K562 (cell line): ENCODE data around the gene PDGFA. TPM values are rescaled to one million over a fixed set of nuclear protein-coding genes. Genes with fewer than 3 reads are reported as not detected.

ENCODE experiments used
- ATAC-seq: fragments of 200-7000 bp; cut with Tn5 transposase; 3 replicates; pipeline ENCODE4 v1.9.1; 2020; ENCODE audit warnings: moderate library complexity
- BruUV-seq: library from RNA; stranded (reverse); fragments of 400-500 nt; replicated peaks from 2 replicates; lab custom pipeline; 2021; lab: Mats Ljungman, UMichigan
- CTCF ChIA-PET: fragments of 300-600 bp; formaldehyde crosslinking; extraction: SDS; loops from one replicate; lab custom pipeline; 2021; ENCODE audit warnings: low intra/inter-chr PET ratio; lab: Yijun Ruan, JAX
- POLR2A ChIA-PET: fragments of 300-600, 350-650 bp; sonication (Branson Sonifier 250); formaldehyde crosslinking; extraction: SDS; loops from one replicate; lab custom pipeline; 2021; ENCODE audit warnings: antibody characterized with exemption, inconsistent platforms; lab: Yijun Ruan, JAX
- DNase-seq, 4 experiments: peaks; one replicate each; pipeline versions ENCODE4 v3.0.0 to v3.0.0-alpha.2; 2011 to 2018; ENCODE audit warnings: low spot score in 3 of 4, mixed read lengths in 3 of 4; ENCODE audit errors: extremely low read depth in 1 of 4
- FAIRE-seq: peaks from 2 replicates; lab custom pipeline; 2011; peaks lifted over from hg19 to GRCh38; lab: Jason Lieb, UNC
- H2AFZ ChIP-seq: 2 replicates; pipeline ENCODE4 v1.6.0; 2011; ENCODE audit warnings: low read depth, low read length, control low read depth, inconsistent platforms
- H3K27ac ChIP-seq: fragments of 200-600 bp; 3 replicates; pipeline ENCODE4 v1.8.0; 2011; ENCODE audit warnings: low read depth, mild to moderate bottlenecking, control low read depth, inconsistent platforms, low read length, moderate library complexity, mixed read lengths; ENCODE audit errors: extremely low read depth
- H3K27me3 ChIP-seq, 2 experiments: fragments of 300-600 bp in 1 of 2; 2 replicates in 1 of 2; 3 replicates in 1 of 2; pipeline versions ENCODE4 v1.6.0 to v1.8.0; 2011; ENCODE audit warnings: inconsistent platforms in 2 of 2, low read length in 2 of 2, mild to moderate bottlenecking in 1 of 2, mixed read lengths in 1 of 2, moderate library complexity in 1 of 2; ENCODE audit not compliant: control insufficient read depth in 2 of 2, insufficient read depth in 2 of 2
- H3K36me3 ChIP-seq: fragments of 300-600 bp; 3 replicates; pipeline ENCODE4 v1.8.0; 2011; ENCODE audit warnings: mild to moderate bottlenecking, low read length, inconsistent platforms; ENCODE audit not compliant: control insufficient read depth, insufficient read depth
- H3K4me1 ChIP-seq, 2 experiments: fragments of 200-600 bp in 1 of 2; replicated peaks in 1 of 2; 2 replicates in 1 of 2; 3 replicates in 1 of 2; pipeline versions ENCODE4 v1.5.1 to v1.8.0; 2011; ENCODE audit warnings: inconsistent platforms in 2 of 2, low read length in 2 of 2, mild to moderate bottlenecking in 1 of 2, mixed read lengths in 1 of 2, moderate library complexity in 1 of 2; ENCODE audit not compliant: control insufficient read depth in 2 of 2, insufficient read depth in 2 of 2
- H3K4me2 ChIP-seq: 2 replicates; pipeline ENCODE4 v1.6.1; 2011; ENCODE audit warnings: low read length, control low read depth, inconsistent platforms, mixed read lengths; ENCODE audit not compliant: insufficient read depth
- H3K4me3 ChIP-seq: fragments of 200-600 bp; sonication (generic), shearing (Covaris generic); 2 replicates; pipeline ENCODE4 v1.5.1; 2016; ENCODE audit warnings: control low read depth, inconsistent platforms
- H3K79me2 ChIP-seq: fragments of 200-600 bp; 3 replicates; pipeline ENCODE4 v1.8.0; 2011; ENCODE audit warnings: low read length, inconsistent platforms; ENCODE audit not compliant: control insufficient read depth, insufficient read depth
- H3K9ac ChIP-seq, 2 experiments: 2 replicates each; pipeline versions ENCODE4 v1.6.0 to v1.6.1; 2011; ENCODE audit warnings: low read depth in 2 of 2, low read length in 2 of 2, control low read depth in 1 of 2, inconsistent platforms in 1 of 2, mild to moderate bottlenecking in 1 of 2, mixed read lengths in 1 of 2; ENCODE audit not compliant: insufficient read depth in 1 of 2
- H3K9me1 ChIP-seq: one replicate; pipeline ENCODE4 v1.6.0; 2011; ENCODE audit warnings: inconsistent platforms, mild to moderate bottlenecking, low read length, moderate library complexity; ENCODE audit not compliant: control insufficient read depth, insufficient read depth
- H3K9me3 ChIP-seq: replicated peaks from 2 replicates; pipeline ENCODE4 v1.5.1; 2011; ENCODE audit warnings: low read depth, low read length, inconsistent platforms; ENCODE audit not compliant: control insufficient read depth, insufficient read depth
- H4K20me1 ChIP-seq: replicated peaks from 2 replicates; pipeline ENCODE4 v1.6.1; 2011; ENCODE audit warnings: low read length, inconsistent platforms, mixed read lengths; ENCODE audit not compliant: control insufficient read depth, insufficient read depth
- ATF6 ChIP-seq: sonication (generic); formaldehyde crosslinking; IDR thresholded peaks from 2 replicates; pipeline ENCODE4 v1.4.0; 2020; ENCODE audit warnings: mild to moderate bottlenecking, missing genetic modification reagents
- FOXA1 ChIP-seq: fragments of 450-650 bp; IDR thresholded peaks from 2 replicates; pipeline ENCODE4 v1.6.1; 2016; ENCODE audit warnings: mild to moderate bottlenecking, borderline replicate concordance
- KLF10 ChIP-seq: fragments of 250-450 bp; sonication (Bioruptor Pico); IDR thresholded peaks from 2 replicates; pipeline ENCODE4 v1.6.1; 2021; ENCODE audit warnings: matching md5 sums
- KLF13 ChIP-seq: fragments of 450-650 bp; IDR thresholded peaks from 2 replicates; pipeline ENCODE4 v1.6.1; 2016; ENCODE audit warnings: missing genetic modification characterization, low read depth, mild to moderate bottlenecking, missing compliant biosample characterization, moderate library complexity, borderline replicate concordance
- NONO ChIP-seq, 2 experiments: fragments of 200-400 bp in 1 of 2; fragments of 450-650 bp in 1 of 2; formaldehyde crosslinking in 1 of 2; IDR thresholded peaks; 2 replicates each; pipeline ENCODE4 v1.6.1; 2017; ENCODE audit warnings: low read depth in 2 of 2, mild to moderate bottlenecking in 2 of 2, moderate library complexity in 2 of 2, low read length in 1 of 2
- SLC30A9 ChIP-seq: fragments of 250-450 bp; sonication (Bioruptor Pico); IDR thresholded peaks from 2 replicates; pipeline ENCODE4 v1.8.0; 2022; ENCODE audit warnings: mild to moderate bottlenecking, moderate library complexity
- SMC3 ChIP-seq: conservative IDR thresholded peaks from 2 replicates; pipeline ENCODE4 v1.6.1; 2011; ENCODE audit warnings: low read depth, low read length, improper control_type of control experiment; ENCODE audit not compliant: insufficient read depth
- ZBTB1 ChIP-seq: sonication (generic); formaldehyde crosslinking; IDR thresholded peaks from 2 replicates; pipeline ENCODE4 v1.8.1; 2023; ENCODE audit warnings: missing genetic modification reagents, low read depth, mild to moderate bottlenecking, borderline replicate concordance
- ZNF121 ChIP-seq: sonication (generic); formaldehyde crosslinking; conservative IDR thresholded peaks from 2 replicates; pipeline ENCODE4 v1.8.0; 2022; ENCODE audit warnings: missing genetic modification reagents
- ZNF3 ChIP-seq: fragments of 250-450 bp; sonication (Bioruptor Pico); IDR thresholded peaks from 2 replicates; pipeline ENCODE4 v1.5.0; 2021; ENCODE audit warnings: mild to moderate bottlenecking, moderate library complexity
- ZNF511 ChIP-seq: sonication (generic); formaldehyde crosslinking; IDR thresholded peaks from 2 replicates; pipeline ENCODE4 v1.8.0; 2022; ENCODE audit warnings: mild to moderate bottlenecking, missing genetic modification reagents
- WGBS: fragments of 100-300 bp; shearing (Covaris generic); methylation state at CpG from one replicate; pipeline ENCODE4 v1.1.6; 2016; ENCODE audit warnings: low coverage, mixed read lengths; ENCODE audit not compliant: insufficient coverage; ENCODE audit errors: missing lambda C conversion rate; 5-methylcytosine and 5-hydroxymethylcytosine counted together
- in situ Hi-C: fragments of 300-500 bp; cut with MboI; formaldehyde crosslinking; loops from 4 replicates; pipeline ENCODE4 v1.15.0; 2018; ENCODE audit warnings: inconsistent platforms, mixed read lengths
- intact Hi-C: fragments of 100-400 bp; cut with micrococcal nuclease; formaldehyde crosslinking; loops from 2 replicates; pipeline ENCODE4 v1.14.2; 2022
- polyA plus RNA-seq, 8 experiments: library from polyadenylated mRNA; depleted of rRNA in 4 of 8; stranded (reverse) in 5 of 8; unstranded in 3 of 8; fragments of >200 nt; fragmentation: Nextera tagmentation in 2 of 8; fragmentation: Illumina TruSeq in 1 of 8; extraction: Ambion mirVana in 2 of 8; extraction: Trizol in 1 of 8; gene quantifications; 2 replicates each; pipeline versions ENCODE4 v1.2.1 to v1.2.3, GENCODE V29; 2011 to 2014; ENCODE audit warnings: inconsistent platforms in 1 of 8, missing spikeins in 1 of 8
- total RNA-seq, 7 experiments: library from RNA; depleted of rRNA in 6 of 7; stranded (reverse); fragments of >200 nt in 6 of 7; fragmentation: Illumina TruSeq in 2 of 7; extraction: Trizol in 2 of 7; gene quantifications; 2 replicates each; pipeline versions ENCODE4 v1.2.1 to v1.2.3, GENCODE V29; 2011 to 2021; ENCODE audit warnings: low replicate concordance in 1 of 7
- TF ChIP-seq, protein P1 (sequence below), 2 experiments: fragments of 450-650 bp in 1 of 2; sonication (generic) in 1 of 2; formaldehyde crosslinking; conservative IDR thresholded peaks; 2 replicates each; pipeline versions ENCODE4 v1.4.0 to v1.8.1; 2020 to 2022; ENCODE audit warnings: mild to moderate bottlenecking in 1 of 2, missing genetic modification reagents in 1 of 2

The PDGFA gene
- total and polyA plus RNA-seq, 9 of the 15 experiments (the other 6 are each of a cell fraction or from before 2014, with no cell fraction given): 2.5 to 10.2 (median 4.6) TPM

DNA sequence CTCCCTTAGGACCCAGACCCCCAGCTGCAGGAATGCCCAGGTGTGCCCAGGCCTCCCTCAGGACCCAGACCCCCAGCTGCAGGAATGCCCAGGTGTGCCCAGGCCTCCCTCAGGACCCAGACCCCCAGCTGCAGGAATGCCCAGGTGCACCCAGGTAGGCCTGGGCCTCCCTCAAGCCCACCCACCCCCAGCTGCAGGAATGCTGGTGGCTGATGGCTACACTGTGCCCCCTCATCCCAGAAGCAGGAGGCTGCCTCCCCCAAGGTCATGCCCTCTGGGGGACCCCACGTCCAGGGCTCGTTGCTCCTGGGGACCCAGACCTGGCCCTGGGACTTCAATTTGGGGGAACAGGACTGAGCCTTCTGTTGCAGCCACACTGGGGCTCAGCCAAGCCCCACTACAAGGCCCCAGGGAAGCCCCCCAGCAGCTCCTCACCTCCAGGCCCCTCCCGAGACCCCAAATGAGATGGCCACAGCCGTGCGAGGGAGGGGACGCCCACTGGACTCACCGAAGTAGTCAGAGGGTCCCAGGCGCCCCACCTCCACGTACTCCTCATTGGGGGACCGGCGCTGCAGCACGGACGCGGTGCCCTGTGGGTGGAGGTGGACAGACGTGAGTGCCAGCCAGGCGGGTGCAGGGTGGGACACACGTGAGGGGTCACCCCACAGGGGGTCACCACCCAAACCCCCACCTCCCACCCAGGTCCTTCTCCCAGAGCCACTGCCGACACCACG is 31.4 kb upstream of the PDGFA start:
- Histone ChIP-seq H2AFZ (no peak overlapping the region), H3K36me3 (no peaks in the 10 kb centered on the region; the same call in 2 of the 3 replicates), H3K4me1 (peaks cover 0 to 30% of the 10 kb centered on the region in 2 experiments; a peak in 2 of 5 replicates), H3K9me3 (no peaks in the 10 kb centered on the region), H3K27me3 (no peaks in the 10 kb centered on the region), H3K9ac (no peak overlapping the region), H4K20me1 (no peaks in the 10 kb centered on the region), H3K4me3 (no peak overlapping the region), H3K27ac (no peak overlapping the region), H3K79me2 (no peaks in the 10 kb centered on the region), H3K9me1 (no peaks in the 10 kb centered on the region), H3K4me2 (no peak overlapping the region)
- intact Hi-C loops (no loop called here), in situ Hi-C loops (no loop called here)
- whole genome bisulfite sequencing: 67% methylated on average over 6 of the region's 19 CpGs
- FAIRE-seq: no peak
- no TSS peak for BruUV-seq
- no peak for TF ChIP-seq NONO (IDR thresholded peaks at IDR 0.05; ENCODE audit: low read depth in 2 of 2, low read length in 1 of 2)
- no peak for TF ChIP-seq ZBTB1
- TF ChIP-seq, protein P1, sequence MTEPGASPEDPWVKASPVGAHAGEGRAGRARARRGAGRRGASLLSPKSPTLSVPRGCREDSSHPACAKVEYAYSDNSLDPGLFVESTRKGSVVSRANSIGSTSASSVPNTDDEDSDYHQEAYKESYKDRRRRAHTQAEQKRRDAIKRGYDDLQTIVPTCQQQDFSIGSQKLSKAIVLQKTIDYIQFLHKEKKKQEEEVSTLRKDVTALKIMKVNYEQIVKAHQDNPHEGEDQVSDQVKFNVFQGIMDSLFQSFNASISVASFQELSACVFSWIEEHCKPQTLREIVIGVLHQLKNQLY (CRISPR knock-in tag; conservative IDR thresholded peaks at IDR 0.05): no peak
- no peak for TF ChIP-seq SMC3
- no peak for TF ChIP-seq SLC30A9 (CRISPR knock-in tag)
- TF ChIP-seq ZNF3: no peak
- no peak for TF ChIP-seq ATF6
- no peak for TF ChIP-seq KLF10
- TF ChIP-seq FOXA1: no peak
- TF ChIP-seq KLF13 (tag): no peak
- TF ChIP-seq ZNF511 (CRISPR knock-in tag): no peak
- TF ChIP-seq ZNF121: no peak
- DNase-seq: no peak
- ChIA-PET POLR2A (no interaction called here), CTCF (no interaction called here)
- no peak for ATAC-seq
